Tibial artery (tissue), 4 donors: Measurements from ENCODE around the gene RNF220.

Source experiments
- DNase-seq, 2 donors: peaks; one replicate each; pipeline ENCODE4 v3.0.0-alpha.2; 2019
- H3K27ac ChIP-seq, 2 donors: fragments of 200-600 bp; sonication (generic) in 1 of 2; 1 replicate in 1 of 2; 2 replicates in 1 of 2; pipeline ENCODE4 v1.5.1; 2018 to 2019; ENCODE audit warnings: mild to moderate bottlenecking in 1 of 2
- H3K27me3 ChIP-seq, 2 donors: fragments of 200-600 bp; sonication (generic) in 1 of 2; one replicate each; pipeline versions ENCODE4 v1.5.1 to v1.6.0; 2016 to 2019
- H3K36me3 ChIP-seq, 3 donors: fragments of 200-600 bp; sonication (generic) in 2 of 3; one replicate each; pipeline ENCODE4 v1.5.1; 2016 to 2019; ENCODE audit warnings: mild to moderate bottlenecking in 2 of 3
- H3K4me1 ChIP-seq, 4 donors: fragments of 200-600 bp; sonication (generic) in 2 of 4; 1 replicate in 3 of 4; 2 replicates in 1 of 4; pipeline ENCODE4 v1.5.1; 2016 to 2019
- H3K4me3 ChIP-seq, 2 donors: fragments of 200-600 bp; sonication (generic) in 1 of 2; 1 replicate in 1 of 2; 2 replicates in 1 of 2; pipeline ENCODE4 v1.5.1; 2018 to 2019; ENCODE audit warnings: mild to moderate bottlenecking in 2 of 2
- H3K9me3 ChIP-seq, 3 donors: fragments of 200-600 bp; sonication (generic) in 1 of 3; one replicate each; pipeline ENCODE4 v1.5.1; 2016 to 2019
- intact Hi-C: fragments of 100-400 bp; cut with DNase I; formaldehyde crosslinking; loops from one replicate; pipeline ENCODE4 v1.15.0; 2023; ENCODE audit warnings: low total_unique reads
- TF ChIP-seq, protein P1 (sequence below), 2 experiments: fragments of 200-600 bp in 1 of 2; fragments of 450-650 bp in 1 of 2; IDR thresholded peaks; one replicate each; pipeline ENCODE4 v1.5.1; 2017 to 2019; ENCODE audit warnings: antibody characterized with exemption in 2 of 2, mild to moderate bottlenecking in 1 of 2, moderate library complexity in 1 of 2

The RNF220 gene

DNA sequence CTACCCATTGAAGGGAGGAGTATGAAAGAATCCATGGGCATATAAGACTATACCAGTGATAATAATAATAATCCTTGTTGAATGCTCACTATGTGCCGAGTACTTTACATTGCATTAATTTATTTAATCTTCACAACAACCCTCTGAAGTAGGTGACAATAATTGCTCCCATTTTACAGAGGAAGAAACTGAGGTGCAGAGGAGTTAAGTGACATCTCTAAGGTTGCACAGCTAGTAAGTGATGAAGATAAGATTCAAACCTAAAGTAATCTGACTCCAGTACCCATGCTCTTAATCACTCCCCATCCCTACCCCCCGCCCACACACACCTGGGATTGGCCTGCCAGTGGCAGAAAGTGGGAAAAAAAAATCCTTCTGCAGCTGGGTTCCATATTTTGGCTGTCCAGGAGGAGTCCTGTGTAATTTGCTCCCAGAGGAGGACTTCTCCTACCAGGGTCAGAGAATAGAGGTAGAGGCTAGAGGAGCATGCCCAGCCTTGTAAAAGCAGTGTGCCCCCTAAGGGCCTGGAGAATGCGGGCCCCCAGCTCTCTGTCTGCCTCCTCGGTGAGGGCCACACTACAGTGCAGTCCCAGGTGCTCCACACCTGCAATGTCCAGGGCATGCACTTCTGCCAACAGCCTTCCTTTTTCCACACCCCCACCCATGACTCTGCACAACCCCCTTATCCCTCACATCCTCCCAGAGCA is 211.4 kb downstream of the RNF220 start:
- no peak for DNase-seq
- TF ChIP-seq, protein P1, sequence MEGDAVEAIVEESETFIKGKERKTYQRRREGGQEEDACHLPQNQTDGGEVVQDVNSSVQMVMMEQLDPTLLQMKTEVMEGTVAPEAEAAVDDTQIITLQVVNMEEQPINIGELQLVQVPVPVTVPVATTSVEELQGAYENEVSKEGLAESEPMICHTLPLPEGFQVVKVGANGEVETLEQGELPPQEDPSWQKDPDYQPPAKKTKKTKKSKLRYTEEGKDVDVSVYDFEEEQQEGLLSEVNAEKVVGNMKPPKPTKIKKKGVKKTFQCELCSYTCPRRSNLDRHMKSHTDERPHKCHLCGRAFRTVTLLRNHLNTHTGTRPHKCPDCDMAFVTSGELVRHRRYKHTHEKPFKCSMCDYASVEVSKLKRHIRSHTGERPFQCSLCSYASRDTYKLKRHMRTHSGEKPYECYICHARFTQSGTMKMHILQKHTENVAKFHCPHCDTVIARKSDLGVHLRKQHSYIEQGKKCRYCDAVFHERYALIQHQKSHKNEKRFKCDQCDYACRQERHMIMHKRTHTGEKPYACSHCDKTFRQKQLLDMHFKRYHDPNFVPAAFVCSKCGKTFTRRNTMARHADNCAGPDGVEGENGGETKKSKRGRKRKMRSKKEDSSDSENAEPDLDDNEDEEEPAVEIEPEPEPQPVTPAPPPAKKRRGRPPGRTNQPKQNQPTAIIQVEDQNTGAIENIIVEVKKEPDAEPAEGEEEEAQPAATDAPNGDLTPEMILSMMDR (IDR thresholded peaks at IDR 0.05), result no peak
- peaks cover 0 to 12% (median 9%) of the 10 kb centered on the region in 4 donors for H3K4me1 ChIP-seq
- no peak overlapping the region for H3K27ac ChIP-seq
- H3K36me3 ChIP-seq, result no peaks in the 10 kb centered on the region
- intact Hi-C loops, result no loop called here
- H3K4me3 ChIP-seq, result peak overlapping the region in 1 of 2 donors; percentile 43
- peaks cover 0 to 56% of the 10 kb centered on the region in 2 donors for H3K27me3 ChIP-seq
- no peaks in the 10 kb centered on the region for H3K9me3 ChIP-seq

DNA sequence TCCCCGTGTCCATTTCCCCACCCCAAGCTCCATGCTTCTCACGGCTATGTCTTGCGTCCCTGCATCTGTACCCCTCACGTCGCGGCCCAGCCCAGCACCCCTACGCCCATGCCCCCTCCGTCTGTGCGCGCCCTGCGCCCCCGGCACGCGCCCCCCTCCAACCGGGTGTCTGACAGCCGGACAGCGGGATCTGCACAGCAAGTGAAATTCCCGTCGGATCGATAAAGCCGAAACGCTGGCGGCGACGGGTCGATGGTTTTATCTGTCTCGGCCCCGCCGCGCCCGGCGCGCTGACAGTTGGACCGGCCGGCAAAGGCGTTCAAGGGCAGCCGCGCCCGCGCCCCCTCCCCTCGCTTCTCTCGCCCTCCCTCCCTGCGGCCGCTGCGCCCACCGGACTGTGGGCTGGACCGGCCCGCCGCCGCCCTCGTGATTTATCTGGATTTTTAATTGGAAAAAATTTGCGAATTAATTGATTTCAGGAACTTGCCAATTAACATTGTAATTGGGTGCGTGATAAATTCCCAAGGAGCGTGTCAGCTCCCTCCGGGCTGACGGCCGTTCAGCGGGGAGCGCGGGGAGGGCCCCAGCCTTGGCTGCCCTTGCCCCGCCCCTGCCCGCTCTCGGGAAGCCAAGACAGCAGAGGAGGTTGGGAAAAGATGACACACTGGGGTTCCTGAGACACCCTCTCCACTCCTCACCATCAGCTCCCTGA is 212.1 kb downstream of the RNF220 start:
- H3K9me3 ChIP-seq, result no peaks in the 10 kb centered on the region
- DNase-seq, result no peak
- H3K4me1 ChIP-seq, result peaks cover 0 to 12% (median 9%) of the 10 kb centered on the region in 4 donors
- intact Hi-C loops, result no loop called here
- peak overlapping the region in 1 of 2 donors; percentile 43 for H3K4me3 ChIP-seq
- H3K27ac ChIP-seq, result no peak overlapping the region
- peaks cover 0 to 51% of the 10 kb centered on the region in 2 donors for H3K27me3 ChIP-seq
- TF ChIP-seq, protein P1 (IDR thresholded peaks at IDR 0.05), result no peak
- no peaks in the 10 kb centered on the region for H3K36me3 ChIP-seq

DNA sequence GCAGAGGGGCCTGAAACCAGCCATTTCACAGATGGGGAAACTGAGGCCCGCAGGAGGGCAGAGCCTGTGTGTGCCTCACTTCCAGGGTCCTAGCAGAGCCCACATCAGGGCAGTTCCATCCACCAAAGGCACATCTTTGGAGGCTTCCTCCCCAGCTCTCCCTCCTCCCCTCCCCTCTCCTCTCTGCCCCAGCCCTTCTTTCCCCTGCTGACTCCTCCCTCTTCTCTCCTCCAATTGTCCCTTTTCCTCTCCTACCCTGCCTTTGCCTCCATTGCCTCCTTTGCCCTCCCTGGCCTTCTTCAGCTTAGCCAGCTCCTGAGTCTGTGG is 212.6 kb downstream of the RNF220 start:
- no peak overlapping the region for H3K27ac ChIP-seq
- no peak overlapping the region for H3K4me3 ChIP-seq
- no peaks in the 10 kb centered on the region for H3K36me3 ChIP-seq
- no peak for DNase-seq
- H3K27me3 ChIP-seq, result peaks cover 0 to 51% of the 10 kb centered on the region in 2 donors
- intact Hi-C loops, result no loop called here
- TF ChIP-seq, protein P1 (IDR thresholded peaks at IDR 0.05), result no peak
- peaks cover 0 to 12% (median 9%) of the 10 kb centered on the region in 4 donors for H3K4me1 ChIP-seq
- no peaks in the 10 kb centered on the region for H3K9me3 ChIP-seq

GRCh38 chr1:44619261-44619900 is 214.3 kb downstream of the RNF220 start:
- TF ChIP-seq, protein P1 (IDR thresholded peaks at IDR 0.05), result no peak
- H3K4me1 ChIP-seq, result peaks cover 0 to 12% (median 9%) of the 10 kb centered on the region in 4 donors
- no peak for DNase-seq
- no peaks in the 10 kb centered on the region for H3K36me3 ChIP-seq
- no peaks in the 10 kb centered on the region for H3K9me3 ChIP-seq
- H3K4me3 ChIP-seq, result no peak overlapping the region
- intact Hi-C loops, result no loop called here
- no peak overlapping the region for H3K27ac ChIP-seq
- H3K27me3 ChIP-seq, result peaks cover 0 to 39% of the 10 kb centered on the region in 2 donors

DNA sequence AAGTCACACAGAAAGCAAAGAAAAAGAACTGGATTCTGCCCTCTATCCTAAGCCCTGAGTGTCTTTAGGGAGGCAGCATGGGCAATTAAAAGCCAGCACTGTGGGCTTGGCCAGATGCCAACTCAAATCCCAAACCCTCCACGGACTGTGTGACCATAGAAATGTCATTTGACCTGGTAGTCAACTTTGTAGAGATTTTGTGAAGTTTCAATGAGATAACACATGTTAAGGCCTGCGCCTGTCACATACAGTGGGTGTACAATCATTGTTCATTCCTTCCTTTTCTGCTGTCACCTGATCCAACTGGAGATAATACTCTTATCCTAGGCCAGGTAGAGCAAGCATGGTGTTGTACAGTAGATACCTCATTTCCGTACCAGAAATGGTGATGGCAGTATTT is 215.0 kb downstream of the RNF220 start:
- no peaks in the 10 kb centered on the region for H3K36me3 ChIP-seq
- intact Hi-C loops, result no loop called here

More for the DNA sequence above, 215.0 kb downstream of the RNF220 start:
- H3K9me3 ChIP-seq, result no peaks in the 10 kb centered on the region
- TF ChIP-seq, protein P1 (IDR thresholded peaks at IDR 0.05), result no peak
- H3K27ac ChIP-seq, result no peak overlapping the region
- no peak overlapping the region for H3K4me3 ChIP-seq
- DNase-seq, result no peak
- H3K4me1 ChIP-seq, result peaks cover 0 to 12% (median 9%) of the 10 kb centered on the region in 4 donors
- peaks cover 0 to 32% of the 10 kb centered on the region in 2 donors for H3K27me3 ChIP-seq
